Measurements from ENCODE around the gene CADM3.

DNA sequence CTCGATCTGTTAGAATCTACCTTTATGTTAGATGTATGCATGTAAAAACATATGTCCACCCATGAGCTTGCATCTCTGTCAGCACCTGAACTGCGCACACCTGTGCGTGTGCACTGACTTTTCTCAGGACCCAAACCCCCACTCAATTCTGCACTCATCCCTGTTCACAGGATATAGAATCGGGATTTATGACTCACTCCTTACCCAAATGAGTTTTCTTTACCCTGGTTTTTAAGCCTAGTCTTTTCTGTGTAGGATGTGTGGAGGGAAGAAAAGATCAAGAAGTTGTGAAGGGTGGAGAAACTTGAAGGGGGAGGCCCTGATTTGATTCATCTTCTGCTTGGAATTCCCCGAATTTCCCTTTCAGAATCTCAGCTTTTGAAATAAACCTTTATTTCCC is 35.7 kb downstream of the CADM3 start:
- TF ChIP-seq MAZ (IDR thresholded peaks at IDR 0.05; ENCODE audit: borderline replicate concordance, low read depth, low read length) (no peak), TP53 (CRISPR knock-in tag; IDR thresholded peaks at IDR 0.05) (no peak), SREBF2 (IDR thresholded peaks at IDR 0.05) (no peak), CHD4 (IDR thresholded peaks at IDR 0.05; ENCODE audit: borderline replicate concordance) (no peak), JUN (IDR thresholded peaks at IDR 0.05) (no peak), RAD21 (conservative IDR thresholded peaks at IDR 0.05 in 1 of 2, IDR thresholded peaks at IDR 0.05 in 1 of 2) (no peak), RCOR1 (IDR thresholded peaks at IDR 0.05; ENCODE audit: low read depth, low read length) (no peak), POLR2A (IDR thresholded peaks at IDR 0.05; ENCODE audit: low read length) (no peak), RARB (CRISPR knock-in tag; IDR thresholded peaks at IDR 0.05) (no peak)
- TF ChIP-seq, protein P1, sequence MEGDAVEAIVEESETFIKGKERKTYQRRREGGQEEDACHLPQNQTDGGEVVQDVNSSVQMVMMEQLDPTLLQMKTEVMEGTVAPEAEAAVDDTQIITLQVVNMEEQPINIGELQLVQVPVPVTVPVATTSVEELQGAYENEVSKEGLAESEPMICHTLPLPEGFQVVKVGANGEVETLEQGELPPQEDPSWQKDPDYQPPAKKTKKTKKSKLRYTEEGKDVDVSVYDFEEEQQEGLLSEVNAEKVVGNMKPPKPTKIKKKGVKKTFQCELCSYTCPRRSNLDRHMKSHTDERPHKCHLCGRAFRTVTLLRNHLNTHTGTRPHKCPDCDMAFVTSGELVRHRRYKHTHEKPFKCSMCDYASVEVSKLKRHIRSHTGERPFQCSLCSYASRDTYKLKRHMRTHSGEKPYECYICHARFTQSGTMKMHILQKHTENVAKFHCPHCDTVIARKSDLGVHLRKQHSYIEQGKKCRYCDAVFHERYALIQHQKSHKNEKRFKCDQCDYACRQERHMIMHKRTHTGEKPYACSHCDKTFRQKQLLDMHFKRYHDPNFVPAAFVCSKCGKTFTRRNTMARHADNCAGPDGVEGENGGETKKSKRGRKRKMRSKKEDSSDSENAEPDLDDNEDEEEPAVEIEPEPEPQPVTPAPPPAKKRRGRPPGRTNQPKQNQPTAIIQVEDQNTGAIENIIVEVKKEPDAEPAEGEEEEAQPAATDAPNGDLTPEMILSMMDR (IDR thresholded peaks at IDR 0.05) = no peak
- TF ChIP-seq, protein P2, sequence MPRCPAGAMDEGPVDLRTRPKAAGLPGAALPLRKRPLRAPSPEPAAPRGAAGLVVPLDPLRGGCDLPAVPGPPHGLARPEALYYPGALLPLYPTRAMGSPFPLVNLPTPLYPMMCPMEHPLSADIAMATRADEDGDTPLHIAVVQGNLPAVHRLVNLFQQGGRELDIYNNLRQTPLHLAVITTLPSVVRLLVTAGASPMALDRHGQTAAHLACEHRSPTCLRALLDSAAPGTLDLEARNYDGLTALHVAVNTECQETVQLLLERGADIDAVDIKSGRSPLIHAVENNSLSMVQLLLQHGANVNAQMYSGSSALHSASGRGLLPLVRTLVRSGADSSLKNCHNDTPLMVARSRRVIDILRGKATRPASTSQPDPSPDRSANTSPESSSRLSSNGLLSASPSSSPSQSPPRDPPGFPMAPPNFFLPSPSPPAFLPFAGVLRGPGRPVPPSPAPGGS (IDR thresholded peaks at IDR 0.05) = no peak
- TF ChIP-seq, protein P3, sequence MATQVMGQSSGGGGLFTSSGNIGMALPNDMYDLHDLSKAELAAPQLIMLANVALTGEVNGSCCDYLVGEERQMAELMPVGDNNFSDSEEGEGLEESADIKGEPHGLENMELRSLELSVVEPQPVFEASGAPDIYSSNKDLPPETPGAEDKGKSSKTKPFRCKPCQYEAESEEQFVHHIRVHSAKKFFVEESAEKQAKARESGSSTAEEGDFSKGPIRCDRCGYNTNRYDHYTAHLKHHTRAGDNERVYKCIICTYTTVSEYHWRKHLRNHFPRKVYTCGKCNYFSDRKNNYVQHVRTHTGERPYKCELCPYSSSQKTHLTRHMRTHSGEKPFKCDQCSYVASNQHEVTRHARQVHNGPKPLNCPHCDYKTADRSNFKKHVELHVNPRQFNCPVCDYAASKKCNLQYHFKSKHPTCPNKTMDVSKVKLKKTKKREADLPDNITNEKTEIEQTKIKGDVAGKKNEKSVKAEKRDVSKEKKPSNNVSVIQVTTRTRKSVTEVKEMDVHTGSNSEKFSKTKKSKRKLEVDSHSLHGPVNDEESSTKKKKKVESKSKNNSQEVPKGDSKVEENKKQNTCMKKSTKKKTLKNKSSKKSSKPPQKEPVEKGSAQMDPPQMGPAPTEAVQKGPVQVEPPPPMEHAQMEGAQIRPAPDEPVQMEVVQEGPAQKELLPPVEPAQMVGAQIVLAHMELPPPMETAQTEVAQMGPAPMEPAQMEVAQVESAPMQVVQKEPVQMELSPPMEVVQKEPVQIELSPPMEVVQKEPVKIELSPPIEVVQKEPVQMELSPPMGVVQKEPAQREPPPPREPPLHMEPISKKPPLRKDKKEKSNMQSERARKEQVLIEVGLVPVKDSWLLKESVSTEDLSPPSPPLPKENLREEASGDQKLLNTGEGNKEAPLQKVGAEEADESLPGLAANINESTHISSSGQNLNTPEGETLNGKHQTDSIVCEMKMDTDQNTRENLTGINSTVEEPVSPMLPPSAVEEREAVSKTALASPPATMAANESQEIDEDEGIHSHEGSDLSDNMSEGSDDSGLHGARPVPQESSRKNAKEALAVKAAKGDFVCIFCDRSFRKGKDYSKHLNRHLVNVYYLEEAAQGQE (IDR thresholded peaks at IDR 0.05) = no peak

Measured in A549 (cell line).